ENCODE measurements around the gene GOLGA1. TPM values are rescaled to one million over a fixed set of nuclear protein-coding genes. Genes with fewer than 3 reads are reported as not detected.

Gene GOLGA1
- total and polyA plus RNA-seq, 2 of the 13 experiments (the other 11 are each of a cell fraction or from before 2014, with no cell fraction given), result 12.7 to 15.9 TPM

DNA sequence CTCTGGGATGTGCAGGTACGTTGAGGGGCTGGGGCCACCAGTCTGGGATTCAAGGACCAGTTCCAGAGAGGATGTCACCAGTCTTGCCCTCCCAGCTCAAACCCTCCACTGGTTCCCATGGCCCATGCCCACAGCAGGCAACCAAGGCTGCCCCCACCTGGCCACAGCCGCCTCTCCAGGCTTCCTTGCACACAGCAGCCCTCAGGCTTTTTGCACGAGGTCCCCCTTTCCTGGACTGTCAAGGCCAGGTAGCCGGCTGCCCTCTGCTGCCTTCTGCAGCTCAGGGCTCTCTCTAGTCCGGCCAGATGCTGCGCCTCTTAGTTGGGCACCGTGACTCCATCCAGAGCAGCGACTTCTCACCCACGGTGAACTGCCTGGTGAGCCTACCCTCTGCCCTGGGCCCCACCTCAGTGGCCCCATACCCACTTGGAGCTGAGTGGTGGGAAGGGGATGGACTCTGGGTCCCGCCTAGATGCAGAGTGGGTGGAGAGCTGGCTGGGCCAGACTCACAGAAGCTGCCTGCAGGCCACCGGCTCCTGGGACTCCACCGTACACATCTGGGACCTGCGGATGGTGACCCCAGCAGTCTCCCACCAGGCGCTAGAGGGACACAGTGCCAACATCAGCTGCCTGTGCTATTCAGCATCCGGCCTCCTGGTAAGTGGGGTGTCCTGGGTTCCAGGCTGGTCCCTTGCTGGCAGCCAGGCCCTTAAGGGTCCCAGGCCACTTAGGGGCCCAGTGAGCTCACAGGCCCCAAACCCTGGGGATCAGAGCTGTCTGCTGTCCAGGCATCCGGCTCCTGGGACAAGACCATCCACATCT, 84.7 kb downstream of the GOLGA1 start (continued):
- TF ChIP-seq ZNF501 (CRISPR knock-in tag; IDR thresholded peaks at IDR 0.05), result peak; percentile 49; the same call in 1 of the 2 replicates

DNA sequence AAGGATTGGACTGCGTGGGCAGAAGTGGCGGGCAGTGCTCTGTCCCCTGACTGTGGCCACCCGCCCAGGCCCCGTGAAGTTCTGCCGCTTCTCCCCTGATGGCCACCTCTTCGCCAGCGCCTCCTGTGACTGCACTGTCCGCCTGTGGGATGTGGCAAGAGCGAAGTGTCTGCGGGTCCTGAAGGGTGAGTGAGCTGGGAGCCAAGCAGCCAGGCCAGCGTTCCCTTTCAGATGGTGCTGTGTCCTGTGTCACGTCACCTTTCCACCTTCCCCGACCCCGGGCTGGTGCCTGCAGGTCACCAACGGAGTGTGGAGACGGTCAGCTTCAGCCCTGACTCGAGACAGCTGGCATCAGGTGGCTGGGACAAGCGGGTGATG, 85.3 kb downstream of the GOLGA1 start:
- Histone ChIP-seq H3K4me3 (replicated peaks in 1 of 3; ENCODE audit: insufficient read depth in 1 of 3, low read depth in 2 of 3, low read length in 3 of 3) (no peak overlapping the region), H3K4me2 (ENCODE audit: low read depth, low read length) (no peak overlapping the region), H3K9me3 (ENCODE audit: low read length) (no peaks in the 10 kb centered on the region), H3K79me2 (ENCODE audit: insufficient read depth, low read length) (peaks cover 18% of the 10 kb centered on the region), H3K27ac (ENCODE audit: extremely low read length, insufficient read depth, low read length) (no peak overlapping the region), H2AFZ (ENCODE audit: low read length) (no peak overlapping the region), H3K36me3 (replicated peaks in 1 of 2; ENCODE audit: control insufficient read depth in 1 of 2, insufficient read depth in 2 of 2, low read length in 2 of 2) (peaks cover 17 to 36% of the 10 kb centered on the region in 2 experiments), H4K20me1 (ENCODE audit: insufficient read depth, low read length) (peaks cover 33% of the 10 kb centered on the region), H3K27me3 (ENCODE audit: control insufficient read depth in 1 of 2, insufficient read depth in 2 of 2, low read length in 2 of 2) (no peaks in the 10 kb centered on the region; a peak in 1 of 5 replicates), H3K4me1 (ENCODE audit: insufficient read depth, low read length) (peaks cover 41% of the 10 kb centered on the region), H3K9ac (ENCODE audit: insufficient read depth, low read depth, low read length) (no peak overlapping the region)
- DNase-seq (ENCODE audit: low spot score) (no peak), ATAC-seq (peak; percentile 0; the same call in 2 of the 3 replicates), FAIRE-seq (no peak)
- CTCF ChIA-PET (ENCODE audit: low intra/inter-chr PET ratio, low total read pairs), result interaction anchor here (1.2 to 1.4 kb wide), 2 partner anchors 81 to 84 kb away, joined by 10 to 16 read pairs; no protein-coding TSS in a partner anchor
- TF ChIP-seq MTA1 (CRISPR knock-in tag; IDR thresholded peaks at IDR 0.05; ENCODE audit: borderline replicate concordance) (no peak), KMT2B (CRISPR knock-in tag; IDR thresholded peaks at IDR 0.05) (no peak), ZNF547 (CRISPR knock-in tag; IDR thresholded peaks at IDR 0.05) (0 out of 2 replicates have a peak, but pooled peaks have one; percentile 4), ARNT2 (CRISPR knock-in tag; IDR thresholded peaks at IDR 0.05; ENCODE audit: low read depth) (0 out of 2 replicates have a peak, but pooled peaks have one; percentile 22), ZSCAN21 (CRISPR knock-in tag; IDR thresholded peaks at IDR 0.05; ENCODE audit: borderline replicate concordance) (0 out of 2 replicates have a peak, but pooled peaks have one; percentile 1)
- TF ChIP-seq, protein P1, sequence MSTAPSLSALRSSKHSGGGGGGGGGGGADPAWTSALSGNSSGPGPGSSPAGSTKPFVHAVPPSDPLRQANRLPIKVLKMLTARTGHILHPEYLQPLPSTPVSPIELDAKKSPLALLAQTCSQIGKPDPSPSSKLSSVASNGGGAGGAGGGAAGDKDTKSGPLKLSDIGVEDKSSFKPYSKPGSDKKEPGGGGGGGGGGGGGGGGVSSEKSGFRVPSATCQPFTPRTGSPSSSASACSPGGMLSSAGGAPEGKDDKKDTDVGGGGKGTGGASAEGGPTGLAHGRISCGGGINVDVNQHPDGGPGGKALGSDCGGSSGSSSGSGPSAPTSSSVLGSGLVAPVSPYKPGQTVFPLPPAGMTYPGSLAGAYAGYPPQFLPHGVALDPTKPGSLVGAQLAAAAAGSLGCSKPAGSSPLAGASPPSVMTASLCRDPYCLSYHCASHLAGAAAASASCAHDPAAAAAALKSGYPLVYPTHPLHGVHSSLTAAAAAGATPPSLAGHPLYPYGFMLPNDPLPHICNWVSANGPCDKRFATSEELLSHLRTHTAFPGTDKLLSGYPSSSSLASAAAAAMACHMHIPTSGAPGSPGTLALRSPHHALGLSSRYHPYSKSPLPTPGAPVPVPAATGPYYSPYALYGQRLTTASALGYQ (CRISPR knock-in tag; IDR thresholded peaks at IDR 0.05), result no peak
- TF ChIP-seq, protein P2, sequence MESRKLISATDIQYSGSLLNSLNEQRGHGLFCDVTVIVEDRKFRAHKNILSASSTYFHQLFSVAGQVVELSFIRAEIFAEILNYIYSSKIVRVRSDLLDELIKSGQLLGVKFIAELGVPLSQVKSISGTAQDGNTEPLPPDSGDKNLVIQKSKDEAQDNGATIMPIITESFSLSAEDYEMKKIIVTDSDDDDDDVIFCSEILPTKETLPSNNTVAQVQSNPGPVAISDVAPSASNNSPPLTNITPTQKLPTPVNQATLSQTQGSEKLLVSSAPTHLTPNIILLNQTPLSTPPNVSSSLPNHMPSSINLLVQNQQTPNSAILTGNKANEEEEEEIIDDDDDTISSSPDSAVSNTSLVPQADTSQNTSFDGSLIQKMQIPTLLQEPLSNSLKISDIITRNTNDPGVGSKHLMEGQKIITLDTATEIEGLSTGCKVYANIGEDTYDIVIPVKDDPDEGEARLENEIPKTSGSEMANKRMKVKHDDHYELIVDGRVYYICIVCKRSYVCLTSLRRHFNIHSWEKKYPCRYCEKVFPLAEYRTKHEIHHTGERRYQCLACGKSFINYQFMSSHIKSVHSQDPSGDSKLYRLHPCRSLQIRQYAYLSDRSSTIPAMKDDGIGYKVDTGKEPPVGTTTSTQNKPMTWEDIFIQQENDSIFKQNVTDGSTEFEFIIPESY (CRISPR knock-in tag; IDR thresholded peaks at IDR 0.05), result peak; percentile 28; the same call in 1 of the 2 replicates
- intact Hi-C loops (cut with micrococcal nuclease; ENCODE audit: unreplicated experiment) (no loop called here), in situ Hi-C loops (cut with HindIII; ENCODE audit: extremely low pct_ligation_motif_present, low pct_unique_long_range_greater_than_20kb) (no loop called here)
- POLR2A ChIA-PET, result interaction anchor here (1.1 to 4.2 kb wide), 6 partner anchors 22 to 85 kb away, joined by 3 to 39 read pairs (median 3); partner anchors contain the start of genes NR6A1 and OLFML2A
- WGBS (ENCODE audit: low lambda C conversion rate), result 86% methylated on average over 11 of the region's 18 CpGs
- BruUV-seq (replicated peaks), result no TSS peak

Data from HepG2 (cell line).